Islet precursor cell (in vitro differentiated cells): Measurements from ENCODE around the gene LTBP2.
"Not testable (repeated sequence)": the region's sequence is repeated elsewhere in the genome, so short reads cannot be mapped to it uniquely, and the experiment has no call there.

ENCODE experiments used
- DNase-seq: peaks from one replicate; pipeline ENCODE4 v3.0.0-alpha.2; 2018

Gene LTBP2

DNA sequence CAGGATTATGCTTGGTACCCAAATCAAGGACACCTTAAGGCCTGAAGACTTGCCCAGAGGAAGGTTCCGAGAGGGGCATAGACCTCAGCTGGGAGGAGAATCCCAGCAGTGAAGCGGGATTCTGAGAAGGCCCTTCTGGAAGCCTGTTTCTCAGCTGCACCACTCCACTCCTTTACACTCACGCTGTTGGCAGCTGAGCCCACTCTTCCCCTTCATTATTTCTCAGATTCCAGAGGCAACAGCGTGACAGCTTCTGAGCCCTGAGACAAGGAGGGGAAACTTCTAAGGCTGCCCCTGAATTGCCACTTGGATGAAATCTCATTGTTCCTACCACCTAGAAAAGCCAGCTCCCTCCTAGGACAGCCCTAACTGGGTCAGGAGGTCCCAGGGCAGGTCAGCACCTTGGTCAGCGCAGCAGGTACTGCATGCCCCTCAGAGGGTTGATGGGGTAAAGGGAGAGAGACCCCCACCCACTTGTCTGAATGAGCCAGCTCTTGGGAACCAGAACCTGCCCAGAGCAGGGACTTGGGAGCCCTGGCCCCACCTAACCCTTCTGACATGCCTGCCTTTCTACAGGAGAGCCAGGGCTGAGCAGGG is 64.6 kb downstream of the LTBP2 start:
- DNase-seq, result no peak

DNA sequence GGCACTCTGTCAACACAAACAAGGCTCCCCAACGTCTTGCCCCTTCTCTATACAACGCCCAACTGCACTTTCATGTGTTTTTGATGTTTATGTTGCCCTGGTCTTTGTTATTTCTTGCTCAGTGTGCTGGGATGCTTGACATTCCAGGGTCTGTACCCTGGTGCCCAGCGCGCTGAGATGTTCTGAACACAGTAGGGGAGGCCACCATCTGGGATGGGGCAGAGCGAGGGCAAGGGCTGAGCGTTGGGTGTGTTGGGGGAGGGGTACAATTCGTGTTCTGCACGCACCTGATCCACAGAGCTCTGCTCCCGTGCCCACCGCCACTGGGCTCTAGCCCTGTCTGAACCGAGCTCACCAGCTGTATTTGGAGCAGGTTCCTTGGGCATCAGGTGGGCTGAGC is 65.6 kb downstream of the LTBP2 start:
- DNase-seq, result no peak

DNA sequence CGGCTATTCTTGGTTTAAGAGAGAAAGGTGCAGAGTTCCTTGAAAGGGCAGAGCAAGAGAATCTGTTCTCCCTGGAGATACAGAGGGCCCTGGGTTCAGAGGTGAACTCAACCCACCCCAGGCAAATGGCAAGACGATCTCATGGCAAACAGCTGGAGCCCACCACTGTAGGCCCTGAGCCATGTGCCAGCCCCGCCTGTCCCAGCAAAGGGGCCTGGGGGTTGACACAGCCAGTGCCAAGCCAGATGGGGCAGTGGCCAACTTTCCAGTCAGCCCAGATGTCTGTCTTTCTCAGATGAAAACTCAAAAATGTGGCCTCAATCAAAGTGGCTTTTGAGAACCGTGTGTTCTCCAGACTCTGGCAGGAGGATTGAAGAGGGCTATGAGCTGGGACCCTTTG is 66.7 kb downstream of the LTBP2 start:
- DNase-seq, result no peak

DNA sequence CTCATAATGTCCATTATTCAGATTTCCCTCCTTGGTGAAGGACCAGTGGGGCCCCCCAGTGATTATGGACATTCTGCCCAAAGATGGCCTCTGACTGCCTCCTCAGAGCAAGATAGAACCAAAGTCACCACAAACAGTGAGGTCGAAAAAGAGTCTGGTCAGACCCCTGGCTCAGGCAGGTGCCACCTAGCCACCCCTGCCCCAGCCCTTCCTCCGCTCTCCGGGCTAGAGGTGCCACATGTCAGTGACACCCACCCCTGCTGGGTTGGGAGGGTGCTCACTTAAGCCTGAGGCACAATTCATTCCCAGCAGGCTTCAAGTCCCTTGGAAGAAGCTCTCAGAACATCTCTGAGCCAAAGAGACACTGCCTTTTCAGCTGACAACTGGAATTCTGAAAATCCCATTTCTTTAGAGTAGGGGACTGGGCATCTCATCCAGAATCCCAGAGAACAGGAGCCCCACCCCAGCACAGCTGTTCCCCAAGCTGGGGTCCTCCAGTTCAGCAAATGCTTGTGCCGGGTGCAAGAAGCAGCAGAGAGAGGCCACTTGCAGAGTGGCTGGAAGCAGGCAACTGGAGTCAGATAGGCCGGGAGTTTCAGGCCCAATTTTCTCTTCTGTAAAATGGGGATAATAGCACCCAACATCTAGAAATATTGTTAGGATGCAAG is 68.1 kb downstream of the LTBP2 start:
- DNase-seq, result no peak

DNA sequence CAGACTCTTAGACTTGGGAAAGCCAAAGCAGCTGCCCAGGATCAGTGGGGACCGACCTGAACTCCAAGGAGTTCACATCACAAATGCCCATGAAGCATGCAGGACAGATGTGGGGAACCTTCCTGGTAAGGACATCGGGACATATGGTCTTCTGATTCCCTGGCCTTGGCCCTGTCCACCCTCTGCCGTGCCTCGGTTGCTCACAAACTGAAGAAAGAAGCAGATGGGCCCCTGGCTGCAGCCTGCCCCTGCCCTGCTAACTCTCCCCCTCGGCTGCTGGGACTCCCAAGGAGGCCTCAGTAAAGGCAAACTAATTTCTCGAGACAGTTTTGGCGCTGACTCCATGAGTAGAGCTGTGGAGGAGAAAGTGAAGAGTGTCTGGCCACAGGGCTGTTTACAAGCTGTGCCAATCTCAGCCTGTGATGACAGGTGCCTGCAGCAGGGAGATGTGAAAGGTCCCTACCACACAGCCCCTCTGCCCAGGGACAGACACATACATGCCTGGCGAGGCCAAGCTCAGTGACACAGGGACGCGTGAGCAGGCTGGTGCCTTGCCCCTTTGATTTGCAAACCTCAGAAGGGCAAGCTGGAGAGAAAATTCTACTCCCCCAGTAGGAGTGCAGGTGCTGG is 69.9 kb downstream of the LTBP2 start:
- no peak for DNase-seq

DNA sequence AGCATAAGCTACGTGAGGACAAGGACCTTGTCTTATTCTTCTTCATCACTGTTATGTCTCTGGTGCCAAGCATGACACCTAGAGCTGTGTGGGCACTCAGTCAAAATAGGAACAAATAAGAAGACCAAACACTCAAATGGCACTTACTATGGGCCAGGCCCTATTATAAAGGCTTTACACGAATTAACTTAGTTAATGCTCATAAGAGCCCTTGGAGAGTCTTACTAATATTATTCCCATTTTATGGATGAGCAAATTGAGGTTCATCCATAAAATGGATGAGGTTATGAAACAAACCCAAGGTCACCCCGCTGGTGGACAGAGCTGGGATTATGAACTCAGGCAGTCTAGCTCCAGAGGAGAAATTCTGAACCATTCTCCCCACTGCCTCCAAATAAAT is 70.8 kb downstream of the LTBP2 start:
- no peak for DNase-seq

DNA sequence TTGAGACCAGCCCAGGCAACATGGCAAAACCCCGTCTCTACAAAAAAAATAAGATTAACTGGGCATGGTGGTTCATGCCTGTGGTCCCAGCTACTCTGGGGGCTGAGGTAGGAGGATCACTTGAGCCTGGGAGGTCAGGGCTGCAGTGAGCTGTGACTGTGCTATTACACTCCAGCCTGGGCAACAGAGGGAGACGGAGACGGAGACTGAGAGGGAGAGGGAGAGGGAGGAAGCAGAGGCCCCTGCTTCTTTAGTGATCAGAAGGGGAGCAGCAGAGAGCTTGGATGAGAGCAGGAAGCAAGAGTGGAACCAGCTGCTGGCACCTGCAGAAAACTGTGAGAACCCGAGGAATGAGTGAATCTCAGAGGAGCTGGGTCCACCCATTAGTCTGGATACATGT is 72.5 kb downstream of the LTBP2 start:
- DNase-seq, result no peak

DNA sequence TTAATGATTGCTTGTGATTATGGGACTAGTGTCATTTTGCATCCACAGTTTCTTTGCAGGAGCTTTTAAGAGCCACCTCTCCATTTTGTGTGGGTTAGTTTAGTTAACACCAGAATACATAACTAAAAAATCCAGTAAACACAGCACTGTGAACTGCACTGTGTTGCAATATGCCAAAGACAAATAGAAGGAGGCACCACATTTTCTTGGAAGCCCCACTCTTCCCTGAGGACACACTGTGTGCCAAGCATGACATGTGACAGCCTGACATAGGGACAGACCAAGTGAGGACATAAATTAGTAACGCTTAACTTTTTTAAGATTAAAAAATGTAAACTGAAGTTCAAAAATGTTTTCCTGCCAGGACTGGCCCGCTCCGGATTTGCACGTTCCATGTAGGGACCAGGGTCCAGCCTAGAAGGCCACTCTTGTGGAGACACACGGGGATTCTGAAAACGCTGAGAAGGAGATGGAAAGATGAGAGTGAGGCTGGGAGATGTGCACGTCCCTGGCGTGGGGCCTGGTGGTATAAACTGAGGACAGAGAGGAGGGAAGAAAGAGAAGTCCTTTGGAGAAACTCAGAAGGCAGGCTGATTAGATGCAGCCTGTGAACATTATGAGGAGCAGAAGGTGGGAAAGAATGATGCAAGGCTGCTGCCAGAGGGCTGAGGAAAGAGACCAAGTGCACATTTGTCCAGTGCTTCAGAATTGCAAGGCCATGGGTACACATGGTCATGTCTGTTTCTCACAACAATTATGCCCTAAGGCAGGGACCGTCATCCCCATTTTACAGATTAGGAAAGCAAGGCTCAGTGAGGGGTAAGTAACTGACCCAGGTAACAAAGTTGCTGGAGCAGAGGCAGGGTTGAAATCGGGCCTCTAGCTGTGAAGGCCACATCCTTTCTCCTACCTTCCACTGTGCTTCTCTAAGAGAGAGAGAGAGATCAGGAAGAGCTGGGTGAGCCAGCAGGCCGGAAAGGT is 73.3 kb downstream of the LTBP2 start:
- no peak for DNase-seq

DNA sequence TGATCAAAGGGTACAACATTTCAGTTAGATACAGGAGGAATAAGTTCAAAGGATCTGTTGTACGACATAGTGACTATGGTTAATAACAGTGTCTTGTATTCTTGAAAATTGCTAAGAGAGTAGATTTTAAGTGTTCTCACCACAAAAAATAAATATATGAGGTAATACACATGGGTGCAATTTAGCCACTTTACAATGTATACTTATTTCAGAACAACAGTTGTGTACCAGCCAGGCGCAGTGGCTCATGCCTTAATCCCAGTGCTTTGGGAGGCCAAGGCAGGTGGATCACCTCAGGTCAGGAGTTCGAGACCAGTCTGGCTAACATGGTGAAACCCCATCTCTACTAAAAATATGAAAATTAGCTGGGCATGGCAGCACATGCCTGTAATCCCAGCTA is 75.7 kb downstream of the LTBP2 start:
- not testable (repeated sequence) for DNase-seq

DNA sequence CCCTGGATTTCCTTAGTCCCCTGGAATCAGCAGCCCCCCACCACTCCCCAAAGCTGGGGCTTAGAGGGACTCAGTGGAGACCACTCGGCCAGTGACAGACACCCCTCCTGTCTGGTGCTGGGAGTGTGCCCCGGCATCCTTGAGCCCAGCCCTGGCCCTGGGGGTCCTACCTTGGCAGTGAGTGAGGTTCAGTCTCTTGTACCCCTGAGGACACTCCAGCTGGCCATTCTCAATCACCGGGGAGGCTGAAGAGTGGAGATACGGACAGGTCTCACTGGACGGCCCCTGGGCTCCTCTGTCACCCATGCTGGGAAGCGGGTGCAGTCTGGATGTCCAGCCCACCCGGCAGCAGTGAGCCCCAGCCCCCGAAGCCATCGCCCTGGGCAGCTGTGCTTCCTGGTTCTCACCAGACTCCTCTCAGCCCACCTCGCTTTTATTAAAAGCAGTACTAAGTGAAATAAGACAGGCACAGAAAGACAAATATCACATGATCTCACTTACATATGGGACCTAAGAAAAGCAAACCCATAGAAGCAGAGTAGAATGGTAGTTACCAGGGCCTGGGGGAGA is 76.2 kb downstream of the LTBP2 start:
- no peak for DNase-seq

DNA sequence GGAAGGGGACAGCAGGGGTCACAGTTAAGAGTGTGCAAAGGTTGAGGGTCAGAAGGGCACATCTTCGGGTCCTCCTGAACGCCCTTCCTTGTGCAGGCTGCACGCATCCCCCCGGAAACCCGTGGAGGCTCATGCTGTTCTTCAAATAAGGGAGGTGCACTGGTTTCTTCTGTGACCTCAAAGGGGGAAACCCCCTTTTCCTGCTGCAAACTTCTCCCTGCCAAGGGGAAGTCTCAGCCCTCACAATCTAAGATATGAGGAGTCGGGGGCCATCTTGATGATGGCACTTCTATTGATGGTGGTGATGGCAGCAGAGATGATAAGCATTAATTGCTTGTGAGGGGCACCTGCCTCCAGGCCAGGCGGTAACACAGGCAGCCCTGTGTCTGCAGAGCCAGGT is 78.5 kb downstream of the LTBP2 start:
- no peak for DNase-seq

DNA sequence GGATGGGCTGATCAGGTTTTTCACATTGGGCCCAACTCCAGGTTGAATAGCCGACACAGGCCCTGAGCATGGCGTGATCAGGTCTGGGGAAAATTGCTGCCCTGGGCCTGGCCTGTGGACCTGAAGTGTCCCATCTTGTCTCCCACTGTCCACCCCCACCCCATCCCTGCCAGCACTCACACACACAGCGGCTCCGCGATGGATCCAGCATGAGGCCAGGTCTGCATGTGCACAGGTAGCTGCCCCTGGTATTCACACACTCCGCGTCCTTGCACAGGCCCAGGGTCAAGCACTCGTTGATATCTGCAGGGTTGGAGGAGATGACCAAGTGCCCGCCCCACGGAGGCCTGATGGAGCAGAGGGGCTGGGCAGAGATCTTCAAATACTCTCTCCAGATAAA is 79.8 kb downstream of the LTBP2 start:
- DNase-seq, result no peak

DNA sequence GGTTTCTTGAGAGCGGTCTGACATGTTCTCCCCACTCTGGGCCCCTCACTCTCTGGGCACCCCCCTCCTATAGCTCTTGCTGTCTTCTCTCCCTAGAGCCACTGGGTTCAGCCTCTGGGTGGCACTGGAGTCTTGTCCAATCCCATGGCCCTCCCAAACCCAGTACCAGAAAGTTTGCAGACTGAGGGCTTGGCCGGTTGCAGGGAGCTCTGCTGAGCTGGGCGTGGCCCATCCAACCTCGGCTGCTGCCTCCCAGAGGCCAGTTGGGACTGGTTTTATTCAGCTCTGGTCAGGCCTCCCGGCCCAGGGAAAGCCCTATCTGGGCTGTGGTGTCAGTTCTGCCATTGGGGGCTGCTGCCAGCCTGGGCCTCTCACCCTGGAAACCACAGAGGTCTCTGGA is 80.6 kb downstream of the LTBP2 start:
- peak; percentile 80 for DNase-seq

DNA sequence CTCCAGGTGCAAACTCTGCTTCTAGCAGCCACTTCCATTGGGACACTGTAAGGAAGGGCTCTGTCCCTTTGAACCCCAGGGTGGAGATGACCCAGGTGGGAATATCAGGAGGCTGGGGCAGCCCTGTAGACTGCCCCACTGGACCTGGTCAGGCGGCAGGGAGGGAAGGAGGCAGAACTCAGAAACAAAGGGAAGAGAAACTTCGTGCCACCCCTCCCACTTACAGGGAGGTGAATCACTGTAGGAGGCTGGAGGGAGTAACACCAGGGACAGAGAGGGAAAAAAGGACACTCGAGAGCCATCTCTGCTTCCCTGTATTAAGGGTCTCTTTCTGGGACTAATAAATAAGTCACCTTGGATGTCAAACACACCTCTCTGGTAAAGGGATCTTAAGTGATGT is 81.0 kb downstream of the LTBP2 start:
- no peak for DNase-seq

DNA sequence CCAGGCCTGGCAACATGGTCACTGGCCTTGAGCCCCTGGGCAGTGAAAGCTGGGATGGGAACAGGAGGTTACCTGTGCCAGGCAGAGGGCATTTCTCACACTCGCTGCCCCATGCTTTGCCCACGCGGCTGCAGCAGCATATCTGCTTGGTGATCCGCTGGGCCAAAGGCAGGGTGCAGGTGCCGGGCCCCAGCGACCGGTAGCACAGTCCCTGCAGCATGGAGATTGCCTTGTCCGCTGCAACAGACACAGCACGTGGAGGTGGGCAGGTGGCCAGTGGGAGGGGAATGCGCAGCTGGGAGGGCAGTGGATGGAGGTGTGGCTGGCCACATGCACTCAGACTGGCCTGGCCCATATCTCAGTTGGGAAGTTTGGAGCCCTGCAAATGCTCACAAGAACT is 83.2 kb downstream of the LTBP2 start:
- DNase-seq, result no peak

DNA sequence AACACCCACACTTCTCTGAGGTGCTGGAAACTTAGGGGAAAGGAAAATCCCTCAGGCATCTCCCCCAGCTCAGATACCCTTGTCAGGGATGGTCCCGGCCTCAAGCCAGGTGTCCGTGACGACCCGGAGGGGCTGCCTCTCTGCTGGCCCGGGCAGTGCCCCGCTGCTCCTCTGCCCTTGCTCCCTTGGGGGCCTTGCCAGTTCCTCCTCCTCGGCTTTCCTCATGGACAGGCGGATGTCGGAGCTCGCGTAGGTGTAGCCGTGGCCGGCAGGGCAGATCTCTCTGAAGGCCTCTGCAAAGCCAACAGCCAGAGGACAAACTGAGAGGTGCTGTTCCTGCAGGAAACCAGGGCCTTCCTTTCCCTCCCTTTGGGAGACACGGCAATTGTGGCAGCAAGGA is 83.6 kb downstream of the LTBP2 start:
- DNase-seq, result no peak

DNA sequence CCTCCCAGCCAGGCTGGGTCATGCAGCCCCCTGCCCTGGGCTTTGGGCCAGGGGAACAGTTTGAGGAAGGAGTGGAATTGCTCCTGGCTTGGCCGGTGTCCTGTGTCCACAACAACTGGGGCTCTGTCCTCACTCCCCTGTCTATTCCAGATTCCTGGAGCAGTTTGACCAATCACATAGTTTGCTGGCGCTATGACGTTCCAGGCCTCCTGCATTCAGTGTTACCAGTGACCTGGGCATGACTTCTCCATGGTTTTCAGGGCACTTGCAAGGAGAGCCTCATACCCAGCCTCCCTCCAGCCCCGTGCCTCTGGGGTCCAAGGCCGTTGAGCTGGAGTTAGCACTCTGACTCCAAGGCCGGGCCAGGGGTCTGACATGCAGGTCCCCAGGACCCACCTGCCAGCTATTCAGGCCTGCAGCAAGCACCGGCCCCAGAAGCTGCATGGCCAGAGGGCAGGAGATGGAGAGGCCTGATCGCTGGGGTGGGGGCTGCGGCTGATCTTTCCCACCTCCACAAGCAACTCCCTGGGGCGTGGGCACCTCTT is 84.2 kb downstream of the LTBP2 start:
- no peak for DNase-seq

DNA sequence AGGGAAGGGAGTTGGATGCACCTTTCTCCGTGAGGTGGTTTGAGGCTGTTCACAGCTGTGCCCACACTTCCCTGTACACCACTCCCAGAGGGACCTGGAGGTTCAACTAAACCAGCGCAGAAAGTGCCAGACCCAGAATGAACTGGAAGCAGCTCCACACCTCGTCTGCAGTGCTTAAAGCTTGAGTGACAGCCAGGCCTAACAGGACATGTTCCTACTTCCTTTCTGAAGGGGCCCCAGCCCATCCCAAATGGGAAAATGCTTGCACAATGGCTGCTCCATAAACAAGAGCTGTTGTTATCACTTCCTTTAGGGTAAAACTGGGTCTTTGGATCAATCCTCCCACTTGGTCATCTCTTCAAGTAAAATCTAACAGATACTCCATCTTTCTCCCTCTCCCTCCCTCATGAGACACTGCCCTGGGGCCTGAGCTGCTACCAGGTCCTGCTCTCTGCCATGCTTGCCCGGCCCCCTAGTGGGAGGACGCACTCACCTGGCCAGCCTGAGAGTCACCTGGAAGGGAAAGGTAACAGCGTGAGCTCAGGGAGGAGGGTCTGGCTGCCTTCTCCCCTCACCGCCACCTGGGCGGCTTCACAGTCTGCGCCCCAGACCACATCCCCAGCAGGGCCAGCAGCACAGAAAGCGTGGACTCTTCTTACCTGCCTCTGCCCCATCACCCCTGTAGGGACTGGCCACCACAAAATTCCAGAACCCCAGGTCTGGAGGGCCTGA is 85.0 kb downstream of the LTBP2 start:
- DNase-seq, result no peak

DNA sequence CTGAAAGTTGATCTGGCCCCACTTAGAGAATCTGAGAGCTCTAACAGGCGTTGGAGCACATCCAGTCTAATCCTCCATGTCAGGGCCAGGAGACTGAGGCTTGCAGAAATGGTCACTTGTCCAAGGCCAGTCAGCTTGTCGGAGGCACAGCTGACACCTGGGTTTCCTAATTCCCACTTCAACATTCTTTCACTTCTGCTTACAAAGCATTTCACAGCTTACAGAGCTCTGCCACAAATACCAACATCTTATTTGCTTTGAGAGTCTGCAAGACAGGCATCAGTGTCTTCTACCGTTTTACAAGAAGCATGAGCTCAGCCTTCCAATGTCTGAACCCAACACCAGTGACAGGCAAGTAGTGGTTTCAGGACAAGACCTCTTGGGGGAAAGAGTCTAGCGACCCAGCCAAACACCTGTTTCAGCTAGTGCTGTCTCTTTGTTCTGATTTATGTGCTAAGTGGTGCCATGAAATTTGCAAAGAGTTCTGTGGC is 86.6 kb downstream of the LTBP2 start:
- DNase-seq, result no peak

DNA sequence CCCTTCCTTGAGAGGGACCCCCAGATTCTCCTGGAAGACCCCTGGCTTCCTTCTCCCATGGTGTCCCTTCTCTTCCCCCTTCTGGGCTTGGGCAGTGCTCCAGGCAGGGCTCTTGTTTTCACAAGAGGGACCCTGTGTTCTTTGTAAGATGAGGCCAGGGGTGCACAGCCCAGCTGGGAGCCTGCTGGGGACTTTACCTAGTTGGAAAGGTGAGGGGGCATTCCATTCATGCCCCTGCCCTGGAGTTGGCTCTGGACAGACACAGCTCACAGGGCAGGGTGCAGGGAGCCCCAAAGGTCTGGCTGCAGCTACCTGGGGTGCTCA is 87.3 kb downstream of the LTBP2 start:
- DNase-seq, result no peak

DNA sequence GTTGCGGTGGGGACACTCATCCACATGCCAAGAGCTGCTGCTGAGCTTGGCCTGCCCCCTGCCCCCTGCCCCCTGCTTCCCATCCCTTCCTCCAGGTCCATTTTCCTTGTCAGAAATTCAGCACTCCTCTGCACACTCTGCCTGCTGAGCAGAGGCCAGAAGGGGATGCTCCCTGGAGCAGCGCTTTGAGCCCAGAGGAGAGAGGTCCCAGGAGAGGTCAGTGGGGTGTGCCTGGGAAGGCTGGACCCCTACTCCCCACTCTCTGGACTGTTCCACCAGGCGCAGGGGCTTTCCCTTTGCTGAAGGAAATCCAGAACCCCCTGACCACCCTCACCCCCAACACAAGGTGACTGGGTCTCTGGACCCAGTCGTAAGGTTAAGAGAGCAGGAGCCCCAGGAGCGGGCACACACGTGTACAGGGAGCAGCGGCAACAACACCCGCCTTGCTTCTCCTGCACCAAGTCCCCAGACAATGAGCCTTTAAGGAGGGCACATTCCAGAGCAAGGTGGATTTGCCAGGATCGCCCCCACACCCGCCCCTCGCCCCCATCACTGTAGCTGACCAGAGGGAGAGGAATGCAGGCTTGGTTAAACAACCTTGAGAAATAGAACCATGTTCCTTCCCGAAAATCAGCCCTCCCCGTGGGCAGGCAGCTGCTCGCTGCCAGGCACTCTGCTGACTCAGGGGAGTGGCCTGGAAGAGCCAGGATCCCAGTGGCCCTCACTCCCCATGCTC is 87.8 kb downstream of the LTBP2 start:
- DNase-seq, result no peak
